Hepatocyte (in vitro differentiated cells): Measurements from ENCODE around the gene STIP1. TPM values are rescaled to one million over a fixed set of nuclear protein-coding genes. Genes with fewer than 3 reads are reported as not detected.

Experiments
- DNase-seq: peaks from one replicate; pipeline ENCODE4 v3.0.0-alpha.2; 2016; ENCODE audit warnings: low spot score
- H2AFZ ChIP-seq: fragments of 200-600 bp; sonication (generic); 2 replicates; pipeline ENCODE4 v1.6.0; 2016; ENCODE audit warnings: antibody characterized with exemption, mild to moderate bottlenecking
- H3K27ac ChIP-seq: fragments of 200-600 bp; sonication (generic); 2 replicates; pipeline ENCODE4 v1.5.1; 2016; ENCODE audit warnings: mild to moderate bottlenecking
- H3K27me3 ChIP-seq: fragments of 200-600 bp; sonication (generic); 2 replicates; pipeline ENCODE4 v1.6.1; 2016
- H3K36me3 ChIP-seq: fragments of 200-600 bp; sonication (generic); replicated peaks from 2 replicates; pipeline ENCODE4 v1.5.1; 2016; ENCODE audit warnings: low read depth; ENCODE audit not compliant: insufficient read depth
- H3K4me1 ChIP-seq: fragments of 200-600 bp; sonication (generic); 2 replicates; pipeline ENCODE4 v1.5.1; 2016; ENCODE audit warnings: mild to moderate bottlenecking, moderate library complexity; ENCODE audit not compliant: insufficient read depth
- H3K4me2 ChIP-seq: fragments of 200-600 bp; sonication (generic); 2 replicates; pipeline ENCODE4 v1.6.0; 2016
- H3K4me3 ChIP-seq: fragments of 200-600 bp; sonication (generic); 2 replicates; pipeline ENCODE4 v1.5.1; 2016; ENCODE audit warnings: mild to moderate bottlenecking
- H3K79me2 ChIP-seq: fragments of 200-600 bp; sonication (generic); 2 replicates; pipeline ENCODE4 v1.6.0; 2017; ENCODE audit warnings: mild to moderate bottlenecking
- H3K9me2 ChIP-seq: fragments of 200-600 bp; sonication (generic); replicated peaks from 2 replicates; pipeline ENCODE4 v1.6.0; 2017; ENCODE audit warnings: mild to moderate bottlenecking; ENCODE audit not compliant: insufficient read depth
- H3K9me3 ChIP-seq: fragments of 200-600 bp; sonication (generic); 2 replicates; pipeline ENCODE4 v1.5.1; 2016; ENCODE audit warnings: low read depth, mild to moderate bottlenecking
- H4K20me1 ChIP-seq: fragments of 200-600 bp; sonication (generic); 2 replicates; pipeline ENCODE4 v1.6.0; 2016; ENCODE audit warnings: mild to moderate bottlenecking; ENCODE audit not compliant: insufficient read depth, poor library complexity, severe bottlenecking
- EZH2 ChIP-seq: fragments of 200-600 bp; sonication (generic); IDR thresholded peaks from 2 replicates; pipeline ENCODE4 v1.6.1; 2016; ENCODE audit warnings: antibody characterized with exemption, mild to moderate bottlenecking, borderline replicate concordance
- EZH2phosphoT487 ChIP-seq: fragments of 200-600 bp; sonication (generic); IDR thresholded peaks from one replicate; pipeline ENCODE4 v1.6.1; 2018; ENCODE audit warnings: antibody characterized with exemption, mild to moderate bottlenecking, low read depth, moderate library complexity; ENCODE audit not compliant: unreplicated experiment, severe bottlenecking
- WGBS: methylation state at CpG from one replicate; pipeline ENCODE4 v1.1.6; 2016; ENCODE audit warnings: low lambda C conversion rate; ENCODE audit errors: missing lambda C conversion rate; 5-methylcytosine and 5-hydroxymethylcytosine counted together
- polyA plus RNA-seq: library from polyadenylated mRNA; unstranded; fragments of >200 nt; fragmentation: Nextera tagmentation; extraction: Ambion mirVana; gene quantifications from 2 replicates; pipeline ENCODE4 v1.2.1, GENCODE V29; 2016
- total RNA-seq: library from RNA; depleted of rRNA; stranded (reverse); fragments of >200 nt; gene quantifications from 2 replicates; pipeline ENCODE4 v1.2.3, GENCODE V29; 2014
- TF ChIP-seq, protein P1 (sequence below): fragments of 200-600 bp; sonication (generic); IDR thresholded peaks from 2 replicates; pipeline ENCODE4 v1.5.1; 2016; ENCODE audit warnings: antibody characterized with exemption, mild to moderate bottlenecking; ENCODE audit not compliant: poor library complexity

Gene STIP1
- total and polyA plus RNA-seq, 2 experiments from 2014 or later, result 113 to 131 TPM

- Histone ChIP-seq H3K4me1 (peaks cover 20% of the 10 kb centered on the region), H3K27me3 (no peaks in the 10 kb centered on the region), H3K27ac (peak overlapping the region; percentile 99), H2AFZ (peak overlapping the region; percentile 24), H3K36me3 (no peaks in the 10 kb centered on the region), H4K20me1 (no peaks in the 10 kb centered on the region), H3K4me3 (peak overlapping the region; percentile 23), H3K79me2 (peaks cover 27% of the 10 kb centered on the region), H3K9me3 (no peaks in the 10 kb centered on the region), H3K4me2 (peak overlapping the region; percentile 82), H3K9me2 (no peaks in the 10 kb centered on the region)
- WGBS, result no CpG with 5 or more reads among the region's 24 CpGs
- peak; percentile 100 for DNase-seq
- TF ChIP-seq EZH2 (no peak), EZH2phosphoT487 (no peak)
- TF ChIP-seq, protein P1, sequence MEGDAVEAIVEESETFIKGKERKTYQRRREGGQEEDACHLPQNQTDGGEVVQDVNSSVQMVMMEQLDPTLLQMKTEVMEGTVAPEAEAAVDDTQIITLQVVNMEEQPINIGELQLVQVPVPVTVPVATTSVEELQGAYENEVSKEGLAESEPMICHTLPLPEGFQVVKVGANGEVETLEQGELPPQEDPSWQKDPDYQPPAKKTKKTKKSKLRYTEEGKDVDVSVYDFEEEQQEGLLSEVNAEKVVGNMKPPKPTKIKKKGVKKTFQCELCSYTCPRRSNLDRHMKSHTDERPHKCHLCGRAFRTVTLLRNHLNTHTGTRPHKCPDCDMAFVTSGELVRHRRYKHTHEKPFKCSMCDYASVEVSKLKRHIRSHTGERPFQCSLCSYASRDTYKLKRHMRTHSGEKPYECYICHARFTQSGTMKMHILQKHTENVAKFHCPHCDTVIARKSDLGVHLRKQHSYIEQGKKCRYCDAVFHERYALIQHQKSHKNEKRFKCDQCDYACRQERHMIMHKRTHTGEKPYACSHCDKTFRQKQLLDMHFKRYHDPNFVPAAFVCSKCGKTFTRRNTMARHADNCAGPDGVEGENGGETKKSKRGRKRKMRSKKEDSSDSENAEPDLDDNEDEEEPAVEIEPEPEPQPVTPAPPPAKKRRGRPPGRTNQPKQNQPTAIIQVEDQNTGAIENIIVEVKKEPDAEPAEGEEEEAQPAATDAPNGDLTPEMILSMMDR, result no peak
Measured at GRCh38 chr11:64241241-64241490, 55.2 kb downstream of the STIP1 start.

- WGBS, result under 1% methylated on average over 38 of the region's 63 CpGs
- Histone ChIP-seq H2AFZ (no peak overlapping the region), H3K27ac (peak overlapping the region; percentile 85), H3K27me3 (no peaks in the 10 kb centered on the region), H3K36me3 (no peaks in the 10 kb centered on the region), H3K79me2 (peaks cover 29% of the 10 kb centered on the region), H3K4me3 (peak overlapping the region; percentile 32), H3K9me2 (no peaks in the 10 kb centered on the region), H4K20me1 (no peaks in the 10 kb centered on the region), H3K9me3 (no peaks in the 10 kb centered on the region), H3K4me2 (peak overlapping the region; percentile 80), H3K4me1 (peaks cover 20% of the 10 kb centered on the region)
- TF ChIP-seq EZH2 (no peak), EZH2phosphoT487 (no peak)
- TF ChIP-seq, protein P1, result no peak
- peak; percentile 79 for DNase-seq
Measured at GRCh38 chr11:64241491-64242374, 55.8 kb downstream of the STIP1 start.

DNA sequence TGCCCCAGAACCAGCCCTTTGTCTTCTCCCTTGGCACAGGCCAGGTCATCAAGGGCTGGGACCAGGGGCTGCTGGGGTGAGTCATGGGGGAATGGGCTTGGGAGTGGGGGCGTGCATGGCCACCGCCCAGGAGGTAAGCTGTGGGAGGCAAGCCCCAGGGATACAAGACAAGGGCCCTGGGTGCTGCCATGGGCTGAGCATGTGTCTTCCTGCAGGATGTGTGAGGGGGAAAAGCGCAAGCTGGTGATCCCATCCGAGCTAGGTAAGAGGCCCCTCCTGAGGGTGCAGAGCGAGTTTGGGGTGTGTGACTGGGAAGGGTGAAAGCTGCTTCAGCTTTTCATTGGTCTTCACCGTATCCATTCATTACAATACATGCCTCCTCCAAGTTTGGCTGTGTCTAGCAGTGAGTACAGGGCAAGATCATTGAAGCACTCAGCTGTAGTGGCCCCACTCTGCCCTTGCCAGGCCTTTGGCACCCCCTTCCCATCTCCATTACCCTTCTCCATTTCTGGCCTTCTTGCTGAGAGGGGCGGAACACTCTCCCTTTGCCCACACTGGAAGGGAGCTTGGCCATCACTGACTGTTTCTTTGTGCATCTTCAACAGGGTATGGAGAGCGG, 57.4 kb downstream of the STIP1 start:
- H3K4me2 ChIP-seq, result peak overlapping the region; percentile 80
- H3K79me2 ChIP-seq, result peaks cover 29% of the 10 kb centered on the region
- no peaks in the 10 kb centered on the region for H3K36me3 ChIP-seq
- no peaks in the 10 kb centered on the region for H4K20me1 ChIP-seq
- no peak overlapping the region for H3K4me3 ChIP-seq
- peaks cover 23% of the 10 kb centered on the region for H3K4me1 ChIP-seq
- no peak overlapping the region for H2AFZ ChIP-seq
- TF ChIP-seq EZH2 (no peak), EZH2phosphoT487 (no peak)
- TF ChIP-seq, protein P1, result no peak
- no peak overlapping the region for H3K27ac ChIP-seq
- no peak for DNase-seq
- WGBS, result 93% methylated on average over 8 of the region's 8 CpGs
- no peaks in the 10 kb centered on the region for H3K9me3 ChIP-seq
- no peaks in the 10 kb centered on the region for H3K9me2 ChIP-seq
- no peaks in the 10 kb centered on the region for H3K27me3 ChIP-seq
